Body of pancreas (tissue), 4 donors: ENCODE data around the gene ATG7. TPM values are rescaled to one million over a fixed set of nuclear protein-coding genes. Genes with fewer than 3 reads are reported as not detected.

Source experiments
- ATAC-seq: fragments of 150-250 bp; one replicate; pipeline ENCODE4 v1.9.1; 2016
- DNase-seq, 4 donors: peaks; one replicate each; pipeline ENCODE4 v3.0.0-alpha.2; 2019
- H3K27ac ChIP-seq, 4 donors: fragments of 200-600 bp; sonication (generic); 1 replicate in 3 of 4; 2 replicates in 1 of 4; pipeline versions ENCODE4 v1.5.1 to v1.6.1; 2016 to 2019; ENCODE audit warnings: mild to moderate bottlenecking in 1 of 4, mixed read lengths in 1 of 4, moderate library complexity in 1 of 4
- H3K27me3 ChIP-seq, 2 donors: fragments of 200-600 bp; sonication (generic); one replicate each; pipeline ENCODE4 v1.6.0; 2016; ENCODE audit warnings: mild to moderate bottlenecking in 1 of 2
- H3K36me3 ChIP-seq, 2 donors: fragments of 200-600 bp; sonication (generic); replicated peaks in 1 of 2; 2 replicates each; pipeline ENCODE4 v1.5.1; 2016; ENCODE audit warnings: low read depth in 2 of 2; ENCODE audit not compliant: insufficient read depth in 1 of 2
- H3K4me1 ChIP-seq: fragments of 200-600 bp; sonication (generic); one replicate; pipeline ENCODE4 v1.6.0; 2016
- H3K4me3 ChIP-seq, 2 donors: fragments of 200-600 bp; sonication (generic); 1 replicate in 1 of 2; 2 replicates in 1 of 2; pipeline ENCODE4 v1.5.1; 2016 to 2019
- H3K9me3 ChIP-seq, 3 donors: fragments of 200-600 bp; sonication (generic); 1 replicate in 2 of 3; 2 replicates in 1 of 3; pipeline ENCODE4 v1.5.1; 2016
- CTCF ChIP-seq, 7 experiments: fragments of 450-650 bp in 4 of 7; fragments of 200-600 bp in 3 of 7; sonication (generic) in 3 of 7; IDR thresholded peaks; one replicate each; pipeline ENCODE4 v1.5.1; 2016 to 2019; ENCODE audit warnings: antibody characterized with exemption in 7 of 7
- POLR2A ChIP-seq, 3 donors: fragments of 450-650 bp; IDR thresholded peaks; one replicate each; pipeline ENCODE4 v1.6.1; 2016; ENCODE audit warnings: antibody characterized with exemption in 3 of 3, mild to moderate bottlenecking in 2 of 3
- WGBS, 2 donors: methylation state at CpG; one replicate each; pipeline ENCODE4 v1.1.5; 2017; 5-methylcytosine and 5-hydroxymethylcytosine counted together
- intact Hi-C: fragments of 100-400 bp; cut with DNase I; formaldehyde crosslinking; loops from one replicate; pipeline ENCODE4 v1.15.1; 2023
- total RNA-seq, 2 donors: library from RNA; depleted of rRNA; stranded (reverse); fragments of >200 nt; gene quantifications; one replicate each; pipeline ENCODE4 v1.1.0, GENCODE V29; 2016

The ATG7 gene
- total RNA-seq, 2 donors from 2014 or later, result 40.5 to 43.6 TPM

DNA sequence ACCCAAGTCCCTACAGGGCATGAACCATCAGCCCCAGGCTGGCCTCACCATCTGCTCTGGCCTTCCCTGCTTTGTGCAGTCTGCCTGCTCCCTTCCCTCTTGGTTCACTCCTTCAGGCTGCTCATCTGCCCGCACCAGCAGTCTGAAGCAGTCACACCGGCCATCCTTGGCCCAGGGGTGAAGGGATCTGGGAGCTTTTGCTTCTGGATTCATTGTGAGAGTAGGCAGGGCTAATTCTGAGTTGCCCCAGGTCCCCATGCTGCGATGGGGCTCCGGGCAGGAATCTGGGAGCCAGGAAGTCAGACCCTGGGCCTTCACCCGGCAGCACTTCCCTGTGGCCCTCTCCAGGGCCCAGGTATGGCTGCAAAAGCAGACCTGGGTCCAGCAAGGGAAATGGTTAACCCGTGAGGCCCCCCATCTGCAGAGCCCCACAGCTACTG lies 271.8 kb downstream of the ATG7 start:
- Histone ChIP-seq H3K4me1 (no peaks in the 10 kb centered on the region), H3K9me3 (no peaks in the 10 kb centered on the region), H3K36me3 (no peaks in the 10 kb centered on the region), H3K27me3 (no peaks in the 10 kb centered on the region), H3K27ac (no peak overlapping the region), H3K4me3 (no peak overlapping the region)
- intact Hi-C loops, result no loop called here
- ATAC-seq (no peak), DNase-seq (no peak)
- WGBS, 2 donors, result 83 to 94% methylated on average over 5 to 6 of the region's 6 CpGs
- TF ChIP-seq CTCF (IDR thresholded peaks at IDR 0.05), result no peak
- TF ChIP-seq POLR2A (IDR thresholded peaks at IDR 0.05), result no peak

DNA sequence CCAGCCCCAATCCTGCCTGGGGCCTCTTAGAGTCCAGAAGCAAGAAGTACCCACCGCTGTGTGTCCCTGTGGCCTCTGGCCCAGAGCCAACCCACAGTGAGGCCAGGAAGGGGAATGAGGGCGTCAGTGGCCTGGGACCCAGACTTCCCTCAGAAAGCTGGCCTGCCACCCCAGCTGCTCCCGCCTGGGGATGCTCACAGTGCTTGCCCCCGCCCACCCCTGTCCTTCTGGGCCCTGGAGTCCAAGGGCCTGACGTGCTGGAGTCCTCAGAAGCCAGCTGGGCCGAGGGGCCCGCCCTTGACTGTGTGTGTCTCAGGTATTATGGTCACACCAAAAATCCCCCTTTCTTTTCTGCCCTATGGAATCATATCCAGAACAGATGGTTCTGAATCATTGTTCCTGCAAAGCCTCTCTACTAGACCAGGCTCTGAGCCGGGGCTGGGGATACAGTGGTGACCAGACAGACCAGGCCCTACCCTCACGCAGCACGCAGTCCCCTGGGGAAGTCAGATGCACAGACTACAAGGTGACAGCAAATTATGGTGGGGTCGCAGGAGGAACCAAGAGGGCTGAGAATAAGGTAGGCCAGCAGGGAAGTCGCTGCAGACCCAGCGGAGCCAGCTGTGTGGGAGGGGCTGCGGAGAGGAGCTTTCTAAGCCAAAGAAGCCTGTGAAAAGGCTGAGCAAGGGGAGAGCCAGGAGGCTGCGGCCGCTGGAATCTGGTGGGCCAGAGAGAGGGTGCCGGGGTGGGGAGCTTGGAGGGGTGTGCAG lies 272.4 kb downstream of the ATG7 start:
- Histone ChIP-seq H3K4me3 (no peak overlapping the region), H3K27me3 (no peaks in the 10 kb centered on the region), H3K9me3 (no peaks in the 10 kb centered on the region), H3K36me3 (no peaks in the 10 kb centered on the region), H3K27ac (no peak overlapping the region), H3K4me1 (no peaks in the 10 kb centered on the region)
- TF ChIP-seq POLR2A (IDR thresholded peaks at IDR 0.05) (no peak), CTCF (IDR thresholded peaks at IDR 0.05) (no peak)
- ATAC-seq (no peak), DNase-seq (peak in 1 of 4 donors; percentile 30)
- WGBS, 2 donors, result 73 to 87% methylated on average over 14 to 17 of the region's 17 CpGs
- intact Hi-C loops, result no loop called here

DNA sequence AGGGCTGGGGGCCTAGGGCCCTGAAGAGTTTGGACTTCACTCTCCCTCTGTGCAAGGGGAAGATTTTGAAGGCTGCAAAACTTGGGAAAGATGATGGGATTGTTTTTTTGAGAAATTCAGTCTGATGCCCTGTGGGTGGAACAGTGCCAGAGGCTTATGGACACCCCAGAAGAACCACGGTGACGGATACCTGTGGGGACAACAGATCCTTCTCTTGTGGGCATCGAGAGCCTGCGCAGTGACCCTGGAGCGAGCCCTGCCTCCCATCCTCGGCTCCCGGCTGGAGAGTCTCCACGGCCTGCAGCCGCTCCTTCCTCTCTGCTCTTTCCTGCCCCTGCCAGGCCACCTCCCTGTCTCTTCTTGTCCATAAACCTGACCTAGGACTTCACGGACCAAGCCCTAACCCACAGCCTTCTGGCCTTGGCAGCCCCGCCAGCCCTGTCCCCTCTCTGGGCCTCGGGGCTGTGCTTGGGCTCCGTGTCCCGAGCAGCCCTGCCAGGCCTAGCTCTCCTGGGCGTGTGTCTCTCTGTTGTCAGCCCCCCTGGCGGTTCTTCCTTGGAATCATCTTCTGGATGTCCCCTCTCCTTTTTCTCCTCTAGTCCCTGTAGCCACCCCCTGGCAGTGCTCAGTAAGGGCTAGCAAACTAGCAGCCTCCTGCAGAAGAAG lies 273.1 kb downstream of the ATG7 start:
- TF ChIP-seq CTCF (IDR thresholded peaks at IDR 0.05) (no peak), POLR2A (IDR thresholded peaks at IDR 0.05) (no peak)
- Histone ChIP-seq H3K36me3 (no peaks in the 10 kb centered on the region), H3K27ac (no peak overlapping the region), H3K27me3 (no peaks in the 10 kb centered on the region), H3K4me1 (no peaks in the 10 kb centered on the region), H3K9me3 (no peaks in the 10 kb centered on the region), H3K4me3 (no peak overlapping the region)
- 89 to 91% methylated on average over 16 of the region's 16 CpGs for WGBS, 2 donors
- intact Hi-C loops, result no loop called here
- ATAC-seq (no peak), DNase-seq (no peak)

GRCh38 chr3:11546657-11547302 lies 274.6 kb downstream of the ATG7 start:
- no peak overlapping the region for H3K27ac ChIP-seq
- no peaks in the 10 kb centered on the region for H3K9me3 ChIP-seq
- no peak for ATAC-seq
- intact Hi-C loops, result no loop called here
- no peaks in the 10 kb centered on the region for H3K4me1 ChIP-seq
- no peak for DNase-seq
- no peaks in the 10 kb centered on the region for H3K27me3 ChIP-seq
- WGBS, 2 donors, result 91 to 93% methylated on average over 5 to 9 of the region's 9 CpGs
- no peak for TF ChIP-seq POLR2A (IDR thresholded peaks at IDR 0.05)
- no peak for TF ChIP-seq CTCF (IDR thresholded peaks at IDR 0.05)
- no peak overlapping the region for H3K4me3 ChIP-seq
- H3K36me3 ChIP-seq, result no peaks in the 10 kb centered on the region
